GM18861 (cell line): ENCODE measurements around the gene RNASE1.
A peak's percentile ranks its signal among the peaks of the same experiment; 100 is the strongest.

Source experiments
- ATAC-seq: cut with Tn5 transposase; IDR thresholded peaks from one replicate; pipeline ENCODE4 v1.9.1; 2021; ENCODE audit not compliant: unreplicated experiment

RNASE1 gene

DNA sequence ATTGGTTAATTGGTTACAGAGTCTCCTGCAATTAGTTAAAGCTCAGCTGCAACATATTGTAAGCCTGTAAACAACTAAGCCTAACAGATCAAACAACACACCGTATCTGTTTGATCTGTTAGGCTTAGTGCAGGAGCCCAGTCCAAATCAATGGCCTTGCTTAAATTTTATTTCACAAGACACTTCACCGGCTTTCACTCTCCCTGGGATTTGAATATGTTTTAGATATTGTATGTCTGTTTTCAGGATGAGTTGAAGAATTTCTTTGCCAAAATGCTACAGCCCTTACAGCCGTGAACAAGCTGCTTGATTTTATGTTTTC lies 5.5 kb upstream of the RNASE1 start:
- no peak for ATAC-seq

DNA sequence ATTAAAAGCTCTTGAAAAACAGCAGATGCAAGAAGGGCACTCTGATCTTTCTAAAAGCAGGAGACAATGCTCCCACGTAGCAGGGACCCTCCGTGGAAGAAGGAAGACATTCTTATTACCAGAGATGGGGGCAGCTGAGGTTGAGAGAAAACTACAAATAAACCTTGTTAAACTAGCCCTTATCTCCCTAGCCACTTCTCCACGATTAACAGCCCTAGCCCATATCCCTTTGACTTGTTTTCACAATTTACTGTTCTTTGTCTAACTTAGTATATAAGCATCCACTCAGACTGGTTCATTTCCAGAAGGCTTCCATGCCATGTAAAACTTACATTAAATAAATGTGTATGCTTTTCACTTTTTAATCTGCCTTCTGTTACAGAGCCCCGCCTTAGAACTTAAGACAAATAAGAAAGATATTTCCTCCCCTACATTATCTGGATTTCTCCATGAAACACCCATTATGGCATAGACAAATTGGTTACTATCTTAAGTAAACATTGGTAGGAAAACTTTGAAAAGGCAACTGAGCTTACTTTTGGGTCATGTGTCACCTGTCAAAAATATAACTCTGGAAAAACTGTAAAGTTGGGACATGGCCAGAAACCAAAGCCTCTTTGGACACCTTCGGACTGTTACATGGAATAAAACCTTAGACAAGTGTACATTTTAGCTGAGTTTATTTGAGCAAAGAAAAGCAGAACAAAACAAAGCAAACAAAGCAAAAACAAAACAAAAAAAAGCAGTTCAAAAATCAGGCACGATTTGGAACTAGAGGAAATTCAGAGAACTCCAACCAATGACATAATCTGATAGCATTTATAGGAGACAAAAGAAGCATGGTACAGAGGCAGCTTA lies 4.9 kb upstream of the RNASE1 start:
- ATAC-seq, result no peak

DNA sequence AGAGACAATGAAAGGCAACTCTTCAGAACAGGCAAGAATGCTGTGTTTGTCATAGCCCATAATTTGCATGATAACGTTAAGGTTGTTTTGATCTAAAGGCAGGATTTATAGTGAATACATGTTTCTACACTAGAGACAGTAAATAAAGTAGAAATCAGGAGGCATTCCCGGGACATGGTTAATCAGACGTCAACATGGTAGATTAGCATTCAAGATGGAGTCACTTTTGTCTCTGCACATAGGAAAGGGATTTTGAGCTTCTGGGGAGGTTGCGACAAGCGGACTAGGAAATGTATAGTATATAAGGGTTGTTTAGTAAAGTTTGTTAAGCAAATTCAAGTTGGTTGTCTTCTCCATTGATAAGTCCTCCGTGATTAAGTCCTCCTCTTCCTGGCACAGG lies 2.8 kb upstream of the RNASE1 start:
- ATAC-seq, result no peak

DNA sequence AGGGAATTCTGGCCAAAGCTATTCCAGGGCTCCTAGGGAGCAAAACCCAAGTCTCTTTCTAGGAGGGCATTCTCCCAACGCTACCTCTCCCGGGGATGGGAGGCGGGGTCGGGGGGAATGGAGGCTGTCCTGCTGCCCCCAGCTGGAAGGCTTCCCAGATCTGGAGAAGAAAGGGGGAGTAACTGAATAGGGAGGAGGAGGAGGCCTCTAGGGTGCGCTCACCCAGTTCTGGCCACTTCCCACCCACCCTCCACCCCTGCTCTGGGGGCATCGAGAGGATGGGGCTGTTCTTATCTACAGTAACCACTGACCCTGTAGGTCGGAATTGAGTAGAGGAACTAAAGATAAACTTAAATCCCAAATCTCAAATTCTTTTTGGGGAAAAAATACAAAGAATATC lies 579 bp upstream of the RNASE1 start:
- ATAC-seq, result no peak

DNA sequence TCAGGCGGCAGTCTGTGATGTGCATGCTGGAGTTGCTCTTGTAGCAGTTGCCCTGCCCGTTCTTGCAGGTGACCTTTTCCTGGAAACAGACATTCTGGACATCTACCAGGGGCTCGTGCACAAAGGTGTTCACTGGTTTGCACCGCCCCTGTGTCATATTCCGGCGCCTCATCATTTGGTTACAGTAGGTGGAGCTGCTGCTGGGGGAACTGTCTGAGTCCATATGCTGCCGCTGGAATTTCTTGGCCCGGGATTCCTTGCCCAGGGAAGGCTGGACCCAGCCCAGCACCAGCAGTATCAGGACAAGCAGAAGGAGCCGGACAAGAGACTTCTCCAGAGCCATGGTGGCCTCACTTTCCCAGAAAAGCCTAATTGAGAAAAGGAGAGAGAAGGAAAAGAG lies 918 bp downstream of the RNASE1 start:
- ATAC-seq, result no peak

DNA sequence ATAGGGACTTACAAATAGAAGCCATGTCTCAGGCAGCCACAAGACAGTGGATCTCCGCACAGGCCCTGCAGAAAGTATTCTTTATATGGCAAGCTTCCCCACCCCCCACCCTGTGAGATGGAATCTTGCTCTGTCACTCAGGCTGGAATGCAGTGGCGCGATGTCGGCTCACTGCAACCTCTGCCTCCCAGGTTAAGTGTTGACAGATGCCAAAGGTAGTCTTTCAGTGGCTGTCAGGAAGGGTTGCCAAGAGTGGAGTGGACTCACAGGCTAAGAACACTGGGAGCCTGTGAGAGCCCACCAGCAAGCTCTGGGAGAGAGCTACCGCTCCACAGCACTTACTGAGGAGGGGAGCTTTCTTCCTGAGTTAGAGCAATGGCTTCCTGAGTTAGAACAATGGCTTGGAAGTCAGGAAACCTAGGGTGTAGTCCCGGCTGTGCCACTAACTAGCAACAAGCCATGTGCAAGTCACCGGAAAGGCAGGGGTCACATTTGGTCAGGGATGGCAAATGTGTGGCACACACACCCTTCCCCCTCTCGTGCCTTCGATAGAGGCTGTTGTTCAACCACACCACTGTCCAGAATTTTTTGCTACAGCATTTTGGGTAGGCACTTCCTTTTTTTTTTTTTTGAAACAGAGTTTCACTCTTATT lies 2.6 kb downstream of the RNASE1 start:
- no peak for ATAC-seq

DNA sequence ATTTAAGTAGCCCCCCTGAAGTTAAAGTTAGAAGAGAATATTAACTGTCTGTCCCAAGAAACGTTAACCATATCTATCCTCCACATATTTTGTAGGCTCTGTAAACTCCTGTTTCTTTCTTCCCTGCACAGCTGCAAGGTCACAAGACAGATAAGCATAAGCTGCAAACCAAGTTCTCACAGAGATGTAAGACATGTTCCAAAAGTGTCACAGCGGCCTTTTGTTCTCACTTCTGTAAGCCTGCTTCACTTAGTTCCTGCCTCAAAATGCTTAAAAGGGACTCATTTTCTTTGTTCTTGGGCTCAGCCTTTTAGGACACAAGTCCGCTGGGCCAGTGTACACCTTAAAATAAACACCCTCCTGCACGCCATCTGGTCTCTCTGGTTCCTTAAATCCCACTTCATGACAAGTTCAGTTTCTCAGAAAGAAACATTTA lies 3.2 kb downstream of the RNASE1 start:
- ATAC-seq, result no peak

DNA sequence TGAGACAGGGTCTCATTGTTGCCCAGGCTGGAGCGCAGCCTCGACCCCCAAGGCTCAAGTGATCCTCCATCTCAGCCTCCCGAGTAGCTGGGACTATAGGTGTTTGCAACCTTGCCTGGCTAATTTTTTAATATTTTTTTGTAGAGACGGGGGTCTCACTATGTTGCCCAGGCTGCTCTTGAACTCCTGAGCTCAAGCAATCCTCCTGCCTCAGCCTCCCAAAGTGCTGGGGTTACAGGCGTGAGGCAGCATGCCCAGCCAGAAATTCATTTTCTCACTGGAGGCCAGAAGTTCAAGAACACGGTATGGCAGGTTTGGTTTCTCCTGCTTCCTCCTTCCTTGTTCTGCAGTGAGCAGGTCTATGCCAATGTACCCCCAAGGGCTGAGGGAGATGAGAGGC lies 3.7 kb downstream of the RNASE1 start:
- ATAC-seq, result no peak

DNA sequence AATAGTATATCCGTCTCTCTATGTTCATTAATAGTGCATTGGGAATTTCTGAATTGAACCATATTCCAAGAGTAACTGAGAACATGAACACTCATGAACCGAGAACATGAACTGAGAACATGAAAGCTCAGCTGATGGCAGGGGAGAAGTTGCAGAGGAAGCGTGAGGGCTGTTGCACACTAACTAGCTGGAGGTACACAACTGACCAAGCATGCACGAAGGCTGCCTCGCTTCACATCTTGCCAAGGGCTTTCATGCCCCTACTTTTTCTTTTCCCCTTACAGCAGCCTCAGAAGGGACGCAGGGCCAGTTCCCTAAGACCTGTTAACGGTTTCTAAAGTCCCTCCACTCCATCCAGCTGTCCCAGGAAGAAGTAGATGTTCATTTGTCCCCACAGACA lies 4.3 kb downstream of the RNASE1 start:
- ATAC-seq, result no peak

DNA sequence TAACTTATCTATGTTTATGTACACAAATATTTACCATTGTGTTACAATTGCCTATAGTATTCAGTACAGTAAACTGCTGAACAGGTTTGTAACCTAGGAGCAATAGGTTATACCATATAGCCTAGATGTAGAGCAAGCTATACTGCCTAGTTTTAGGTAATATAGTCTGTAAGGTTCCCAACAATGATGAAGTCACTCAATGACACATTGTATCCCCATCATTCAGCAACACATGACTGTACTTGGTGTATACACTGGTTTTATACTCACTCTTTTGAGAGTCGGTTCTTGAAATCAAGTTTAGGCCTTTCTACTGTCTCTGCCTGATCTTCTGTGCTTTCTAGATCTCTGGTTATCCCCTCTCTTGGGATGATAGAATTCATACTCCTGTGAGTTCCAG lies 5.5 kb downstream of the RNASE1 start:
- ATAC-seq, result no peak

DNA sequence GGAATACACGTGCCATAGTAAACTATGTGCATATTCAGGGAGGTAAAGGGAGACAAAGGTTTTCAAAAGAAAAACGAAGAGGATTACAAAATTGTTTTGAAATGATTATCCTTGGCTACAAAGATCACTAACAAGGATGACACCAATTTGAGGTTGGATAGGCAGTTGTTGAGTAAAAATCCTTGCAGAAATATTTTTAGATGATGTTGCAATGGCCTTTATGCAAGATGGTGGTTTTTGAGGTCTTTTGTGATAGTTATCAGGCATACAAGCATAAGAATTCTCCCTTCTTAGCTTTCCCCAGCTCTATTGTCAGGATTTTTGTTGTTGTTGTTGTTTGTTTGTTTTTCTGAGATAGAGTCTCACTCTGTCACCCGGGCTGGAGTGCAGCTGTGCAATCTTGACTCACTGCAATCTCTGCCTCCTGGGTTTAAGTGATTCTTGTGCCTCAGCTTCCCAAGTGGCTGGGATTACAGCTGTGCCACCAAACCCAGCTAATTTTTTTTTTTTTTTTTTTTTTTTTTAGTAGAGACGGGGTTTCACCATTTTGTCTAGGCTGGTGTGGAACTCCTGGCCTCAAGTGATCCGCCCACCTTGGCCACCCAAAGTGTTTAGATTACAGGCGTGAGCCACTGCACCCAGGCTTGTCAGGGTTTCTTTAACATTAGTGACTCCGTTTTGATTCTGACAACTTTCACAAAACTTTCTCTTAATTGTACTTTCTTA lies 7.8 kb downstream of the RNASE1 start:
- no peak for ATAC-seq

DNA sequence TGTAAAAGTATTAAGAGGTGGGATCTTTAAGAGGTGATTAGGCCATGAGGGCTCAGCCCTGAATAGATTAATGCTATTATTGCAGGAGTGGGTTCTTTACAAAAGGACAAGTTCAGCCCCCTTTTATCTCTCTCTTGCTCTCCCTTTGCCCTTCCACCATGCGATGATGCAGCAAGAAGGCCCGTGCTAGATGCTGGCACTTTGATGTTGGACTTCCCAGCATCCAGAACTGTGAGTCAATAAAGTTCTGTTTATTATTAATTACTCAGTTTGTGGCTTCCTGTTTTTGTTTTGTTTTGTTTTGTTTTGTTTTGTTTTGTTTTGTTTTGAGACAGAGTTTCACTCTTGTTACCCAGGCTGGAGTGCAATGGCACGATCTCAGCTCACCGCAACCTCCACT lies 10.1 kb downstream of the RNASE1 start:
- ATAC-seq, result no peak

DNA sequence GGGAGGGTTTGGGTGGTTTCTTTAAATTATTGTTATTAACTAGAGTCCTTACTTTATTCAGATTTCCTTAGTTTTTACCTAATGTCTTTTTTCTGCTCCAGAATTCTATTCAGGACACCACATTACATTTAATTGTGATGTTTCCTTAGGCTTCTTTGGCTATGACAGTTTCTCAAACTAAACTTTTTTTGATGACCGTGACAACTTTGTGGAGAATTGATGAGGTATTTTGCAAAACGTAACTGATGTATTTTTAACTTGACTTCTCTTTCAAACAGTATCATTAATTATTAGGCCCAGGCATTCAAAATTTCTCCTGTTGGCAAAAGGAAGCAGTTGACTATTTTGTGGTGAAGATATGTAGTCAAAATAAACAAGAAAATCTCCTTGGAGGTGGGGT lies 11.0 kb downstream of the RNASE1 start:
- ATAC-seq, result no peak

DNA sequence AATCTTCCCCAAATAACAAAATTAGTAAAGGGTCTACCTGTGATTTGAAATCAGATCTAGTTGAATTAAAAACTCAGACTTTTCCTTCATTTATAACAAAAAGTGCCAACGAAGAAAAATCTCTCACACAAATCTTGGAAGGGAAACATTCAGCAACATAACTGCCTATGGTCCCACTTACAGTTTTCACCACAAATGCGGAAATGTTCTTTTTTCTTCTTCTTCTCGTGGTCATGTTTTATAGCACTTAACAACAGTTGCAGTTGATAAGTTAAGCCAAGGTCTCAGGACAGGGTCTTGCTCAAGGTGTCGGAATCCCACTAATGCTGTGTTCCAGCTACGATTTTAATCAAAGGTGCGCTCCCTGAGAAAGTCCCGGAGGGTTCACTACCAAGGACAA lies 11.5 kb downstream of the RNASE1 start:
- no peak for ATAC-seq

DNA sequence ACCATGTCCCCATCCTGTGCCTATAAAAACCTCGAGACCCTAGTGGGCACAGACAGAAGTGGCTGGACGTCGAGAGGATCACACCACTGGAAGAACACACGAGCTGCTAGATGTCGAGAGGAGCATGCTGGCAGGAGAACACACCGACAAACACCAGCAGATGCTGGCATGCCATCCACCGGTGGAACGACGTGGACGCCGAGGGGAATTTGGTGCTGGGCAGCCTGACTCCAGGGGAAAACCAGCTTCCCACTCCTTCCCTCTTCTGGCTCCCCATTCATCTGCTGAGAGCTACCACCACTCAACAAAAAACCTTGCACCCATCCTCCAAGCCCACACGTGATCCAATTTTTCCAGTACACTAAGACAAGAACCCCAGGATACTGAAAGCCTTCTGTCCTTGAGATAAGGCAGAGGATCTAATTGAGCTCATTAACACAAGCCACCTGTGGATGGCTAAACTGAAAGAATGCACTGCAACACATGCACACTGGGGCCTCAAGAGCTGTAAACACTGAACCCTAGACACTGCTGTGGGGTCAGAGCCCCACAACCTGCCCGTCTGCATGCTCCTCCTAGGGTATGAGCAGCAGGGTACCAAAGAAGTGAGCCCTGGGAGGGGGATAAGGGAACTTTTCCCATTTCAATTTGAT lies 12.1 kb downstream of the RNASE1 start:
- no peak for ATAC-seq

DNA sequence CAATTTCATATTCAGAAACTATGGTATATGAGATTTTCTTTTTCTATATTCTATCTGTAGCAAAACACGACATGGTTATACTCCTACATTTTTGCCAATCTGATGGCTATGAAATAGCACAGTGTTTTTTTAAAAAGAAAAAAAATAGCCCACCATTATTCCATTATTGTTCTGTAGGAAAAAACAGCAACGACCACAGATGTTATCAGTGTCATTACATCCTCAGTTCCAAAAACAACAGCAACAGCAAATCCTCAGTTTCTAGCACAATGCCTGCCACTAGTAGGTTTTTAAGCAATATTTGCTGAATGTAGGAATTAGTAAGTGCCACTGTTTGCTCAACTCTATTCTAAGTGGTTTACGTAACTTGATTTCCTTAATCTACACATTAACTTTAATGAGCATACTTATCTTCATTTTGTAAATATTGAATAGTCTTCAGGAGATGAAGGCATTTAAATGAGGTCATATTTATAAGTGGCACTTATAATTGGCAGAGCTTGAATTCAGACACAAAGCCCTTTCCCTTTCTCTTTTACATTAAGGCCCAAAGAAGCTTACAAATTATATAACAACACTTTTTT lies 13.3 kb downstream of the RNASE1 start:
- no peak for ATAC-seq

DNA sequence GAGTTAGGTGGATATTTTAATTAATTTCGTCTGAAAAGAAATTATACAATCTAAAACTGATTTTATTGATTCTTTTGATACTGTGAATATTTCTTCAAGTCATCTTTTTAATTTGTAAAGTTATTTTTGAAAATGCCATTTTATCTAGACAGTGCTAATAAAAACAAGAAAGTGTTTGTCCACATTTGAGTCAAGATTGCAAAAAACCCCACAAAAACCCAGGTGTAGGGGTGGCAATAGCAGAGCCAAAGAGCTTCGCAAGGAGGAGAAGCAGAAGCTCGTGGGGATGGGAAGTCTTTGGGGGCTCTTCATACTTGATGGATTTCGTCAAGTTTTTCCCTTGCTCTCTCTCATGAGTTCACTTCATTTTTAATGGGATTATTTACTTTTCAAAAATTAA lies 15.6 kb downstream of the RNASE1 start:
- no peak for ATAC-seq

DNA sequence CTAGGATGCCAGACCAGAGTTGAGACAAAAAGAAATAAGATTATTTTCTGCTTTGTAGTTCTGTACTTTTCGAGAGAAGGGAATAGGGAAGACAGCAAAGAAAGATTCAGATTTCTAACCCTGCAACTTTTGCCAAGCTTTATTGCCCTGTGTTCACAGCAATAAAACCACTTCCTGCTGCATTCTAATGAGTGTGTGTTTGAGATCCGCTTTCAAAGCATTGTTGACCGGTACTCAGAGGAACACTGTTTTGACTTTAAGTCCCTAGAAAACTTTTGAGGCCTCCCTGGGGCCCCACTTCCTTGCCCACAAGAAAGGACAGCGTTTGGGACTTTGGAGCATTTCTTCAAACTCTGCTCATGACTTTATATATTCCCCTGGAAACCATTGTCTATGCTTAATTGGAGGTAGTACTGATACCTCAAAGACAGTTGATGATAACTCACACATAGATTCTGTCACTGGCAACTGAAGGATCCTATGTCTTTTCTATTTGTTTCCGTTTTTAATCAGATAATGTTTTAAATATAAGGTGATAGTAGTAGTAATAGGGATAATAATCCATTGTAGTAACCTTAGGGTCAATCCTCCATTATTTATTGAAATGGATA lies 20.3 kb downstream of the RNASE1 start:
- peak; percentile 58 for ATAC-seq

DNA sequence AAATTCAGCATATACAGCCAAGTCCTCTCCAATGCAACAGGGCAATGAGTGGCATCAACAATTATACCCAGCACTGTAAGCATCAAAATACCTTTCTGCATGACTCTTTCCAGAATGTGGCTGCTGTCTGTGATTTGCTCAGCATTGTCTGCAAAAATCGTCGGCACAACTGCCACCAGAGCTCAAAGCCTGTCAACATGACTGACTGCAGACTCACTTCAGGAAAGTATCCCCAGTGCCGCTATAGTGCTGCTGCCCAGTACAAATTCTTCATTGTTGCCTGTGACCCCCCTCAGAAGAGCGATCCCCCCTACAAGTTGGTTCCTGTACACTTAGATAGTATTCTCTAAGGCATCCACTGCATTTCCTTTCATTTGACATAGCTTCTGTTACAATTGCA lies 20.8 kb downstream of the RNASE1 start:
- peak; percentile 10 for ATAC-seq

DNA sequence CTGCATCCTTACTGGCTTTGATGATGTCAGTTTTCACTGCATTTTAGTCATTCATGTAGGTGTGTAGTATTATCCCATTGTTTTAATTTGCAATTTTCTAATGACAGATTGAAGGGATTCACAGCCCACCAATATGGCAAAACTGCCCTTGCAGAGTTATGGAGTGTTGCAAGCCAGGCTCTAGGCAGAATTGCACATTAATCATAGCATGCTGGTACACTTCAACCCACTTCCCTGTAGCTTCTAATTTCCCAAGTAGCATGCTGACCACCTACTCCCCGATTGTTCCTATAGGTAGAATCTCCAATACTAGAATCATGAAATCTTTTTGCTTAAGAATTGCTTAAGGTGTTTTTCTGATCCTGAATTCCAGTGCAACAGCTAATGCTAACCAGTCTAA lies 26.7 kb downstream of the RNASE1 start:
- no peak for ATAC-seq

DNA sequence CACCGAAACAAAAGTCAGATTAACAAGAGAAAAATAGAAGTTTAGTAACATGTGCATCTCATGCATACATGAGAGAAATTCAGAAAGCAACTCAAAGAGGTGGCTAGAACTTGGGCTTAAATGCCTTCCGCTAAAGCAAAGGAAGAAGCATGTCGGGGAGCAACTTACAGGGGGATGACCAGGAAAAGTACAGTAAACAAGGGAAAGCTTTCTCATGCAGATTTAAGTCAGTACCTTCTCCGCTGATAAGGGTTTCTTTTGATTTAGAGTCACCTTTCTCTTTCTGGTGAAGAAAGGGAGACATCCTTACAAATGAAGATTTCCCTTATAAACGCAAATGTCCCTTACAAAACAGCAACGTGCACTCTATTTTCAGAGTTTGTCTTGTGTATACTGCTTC lies 27.6 kb downstream of the RNASE1 start:
- no peak for ATAC-seq
